KOPT-K1 (cell line): ENCODE data around the gene TSPAN17.

Source experiments
- H3K27ac ChIP-seq: fragments of 200-600 bp; sonication (generic); 2 replicates; pipeline ENCODE4 v1.5.1; 2016; ENCODE audit warnings: antibody characterized with exemption, mild to moderate bottlenecking, low read depth, low read length; ENCODE audit not compliant: poor library complexity, severe bottlenecking
- H3K36me3 ChIP-seq: fragments of 200-600 bp; sonication (generic); 2 replicates; pipeline ENCODE4 v1.5.1; 2017; ENCODE audit warnings: antibody characterized with exemption, mild to moderate bottlenecking, low read length, moderate library complexity; ENCODE audit not compliant: insufficient read depth
- H3K9me3 ChIP-seq: fragments of 200-600 bp; sonication (generic); 2 replicates; pipeline ENCODE4 v1.5.1; 2017; ENCODE audit warnings: antibody characterized with exemption, low read length, mild to moderate bottlenecking; ENCODE audit not compliant: insufficient read depth, poor library complexity, severe bottlenecking

Gene TSPAN17

GRCh38 chr5:176644878-176645670 lies 2.2 kb upstream of the TSPAN17 start:
- Histone ChIP-seq H3K36me3 (no peaks in the 10 kb centered on the region), H3K27ac (no peak overlapping the region)

GRCh38 chr5:176646049-176646706 lies 1.1 kb upstream of the TSPAN17 start:
- no peaks in the 10 kb centered on the region for H3K36me3 ChIP-seq
- no peaks in the 10 kb centered on the region for H3K9me3 ChIP-seq
- peak overlapping the region; percentile 55 for H3K27ac ChIP-seq

More at GRCh38 chr5:176644878-176645670, 2.2 kb upstream of the TSPAN17 start:
- H3K9me3 ChIP-seq, result no peaks in the 10 kb centered on the region

- H3K36me3 ChIP-seq, result no peaks in the 10 kb centered on the region
- peak overlapping the region; percentile 55 for H3K27ac ChIP-seq
- H3K9me3 ChIP-seq, result no peaks in the 10 kb centered on the region
Observed at GRCh38 chr5:176646707-176647029, 616 bp upstream of the TSPAN17 start.

GRCh38 chr5:176647843-176648473 lies 674 bp downstream of the TSPAN17 start:
- H3K27ac ChIP-seq, result peak overlapping the region; percentile 55

GRCh38 chr5:176648474-176649194 lies 1.4 kb downstream of the TSPAN17 start:
- H3K27ac ChIP-seq, result no peak overlapping the region
- H3K9me3 ChIP-seq, result no peaks in the 10 kb centered on the region

More at GRCh38 chr5:176647843-176648473, 674 bp downstream of the TSPAN17 start:
- no peaks in the 10 kb centered on the region for H3K36me3 ChIP-seq
- no peaks in the 10 kb centered on the region for H3K9me3 ChIP-seq

GRCh38 chr5:176650354-176650884 lies 3.1 kb downstream of the TSPAN17 start:
- peaks cover 5% of the 10 kb centered on the region; the same call in 1 of the 2 replicates for H3K36me3 ChIP-seq
- H3K27ac ChIP-seq, result no peak overlapping the region
- no peaks in the 10 kb centered on the region for H3K9me3 ChIP-seq

More at GRCh38 chr5:176648474-176649194, 1.4 kb downstream of the TSPAN17 start:
- H3K36me3 ChIP-seq, result peaks cover 5% of the 10 kb centered on the region; the same call in 1 of the 2 replicates

- H3K27ac ChIP-seq, result no peak overlapping the region
- peaks cover 5% of the 10 kb centered on the region; the same call in 1 of the 2 replicates for H3K36me3 ChIP-seq
Observed at GRCh38 chr5:176651472-176651980, 4.2 kb downstream of the TSPAN17 start.

GRCh38 chr5:176652136-176652535 lies 4.9 kb downstream of the TSPAN17 start:
- Histone ChIP-seq H3K36me3 (peaks cover 5% of the 10 kb centered on the region; the same call in 1 of the 2 replicates), H3K9me3 (no peaks in the 10 kb centered on the region), H3K27ac (no peak overlapping the region)

More at GRCh38 chr5:176651472-176651980, 4.2 kb downstream of the TSPAN17 start:
- no peaks in the 10 kb centered on the region for H3K9me3 ChIP-seq

GRCh38 chr5:176653401-176654385 lies 6.4 kb downstream of the TSPAN17 start:
- no peak overlapping the region for H3K27ac ChIP-seq
- H3K36me3 ChIP-seq, result peaks cover 5% of the 10 kb centered on the region; the same call in 1 of the 2 replicates
- no peaks in the 10 kb centered on the region for H3K9me3 ChIP-seq

GRCh38 chr5:176654856-176655255 lies 7.6 kb downstream of the TSPAN17 start:
- H3K27ac ChIP-seq, result no peak overlapping the region
- peaks cover 5% of the 10 kb centered on the region; the same call in 1 of the 2 replicates for H3K36me3 ChIP-seq
- H3K9me3 ChIP-seq, result no peaks in the 10 kb centered on the region

GRCh38 chr5:176656467-176656990 lies 9.2 kb downstream of the TSPAN17 start:
- peaks cover 5% of the 10 kb centered on the region; the same call in 1 of the 2 replicates for H3K36me3 ChIP-seq
- H3K9me3 ChIP-seq, result no peaks in the 10 kb centered on the region
- no peak overlapping the region for H3K27ac ChIP-seq

- peak overlapping the region; percentile 40 for H3K27ac ChIP-seq
Observed at GRCh38 chr5:176658007-176658599, 10.8 kb downstream of the TSPAN17 start.

More at GRCh38 chr5:176658007-176658599, 10.8 kb downstream of the TSPAN17 start:
- H3K36me3 ChIP-seq, result peaks cover 5% of the 10 kb centered on the region; the same call in 1 of the 2 replicates
- H3K9me3 ChIP-seq, result no peaks in the 10 kb centered on the region
